ENCODE data around the gene ZNF268. TPM values are rescaled to one million over a fixed set of nuclear protein-coding genes. Genes with fewer than 3 reads are reported as not detected.

The ZNF268 gene
- total and polyA plus RNA-seq, 9 donors: 6.3 to 35.5 (median 23.2) TPM

DNA sequence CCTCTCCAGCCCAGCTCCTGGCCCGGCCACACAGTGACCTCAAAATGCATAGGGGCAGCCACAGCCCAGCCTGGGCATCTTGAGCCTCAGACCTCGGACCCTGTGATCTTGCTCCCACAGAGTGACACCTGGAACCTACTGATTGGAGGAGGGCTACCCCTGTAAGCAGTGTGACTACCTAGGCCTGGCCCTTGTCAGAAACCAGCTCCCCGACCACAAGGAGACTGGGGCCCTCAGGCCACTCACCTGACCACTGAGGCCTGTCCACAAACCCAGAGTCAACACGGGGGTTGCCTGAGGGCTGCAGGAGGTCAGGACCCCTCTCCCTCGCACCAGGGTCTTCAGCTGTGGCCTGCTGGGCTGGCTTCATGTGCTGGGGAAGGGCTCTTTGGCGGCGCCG lies 45.4 kb downstream of the ZNF268 start:
- Histone ChIP-seq H3K27ac (no peak overlapping the region), H3K4me1 (ENCODE audit: insufficient read depth) (no peaks in the 10 kb centered on the region), H3K4me3 (no peak overlapping the region), H3K27me3 (no peaks in the 10 kb centered on the region), H3K9me3 (no peaks in the 10 kb centered on the region), H3K36me3 (no peaks in the 10 kb centered on the region)
- no peak for DNase-seq
- intact Hi-C loops (cut with DNase I): no loop called here
- WGBS, 3 donors: 66 to 86% (median 78%) methylated on average over 8 of the region's 8 CpGs
- TF ChIP-seq, protein P1, sequence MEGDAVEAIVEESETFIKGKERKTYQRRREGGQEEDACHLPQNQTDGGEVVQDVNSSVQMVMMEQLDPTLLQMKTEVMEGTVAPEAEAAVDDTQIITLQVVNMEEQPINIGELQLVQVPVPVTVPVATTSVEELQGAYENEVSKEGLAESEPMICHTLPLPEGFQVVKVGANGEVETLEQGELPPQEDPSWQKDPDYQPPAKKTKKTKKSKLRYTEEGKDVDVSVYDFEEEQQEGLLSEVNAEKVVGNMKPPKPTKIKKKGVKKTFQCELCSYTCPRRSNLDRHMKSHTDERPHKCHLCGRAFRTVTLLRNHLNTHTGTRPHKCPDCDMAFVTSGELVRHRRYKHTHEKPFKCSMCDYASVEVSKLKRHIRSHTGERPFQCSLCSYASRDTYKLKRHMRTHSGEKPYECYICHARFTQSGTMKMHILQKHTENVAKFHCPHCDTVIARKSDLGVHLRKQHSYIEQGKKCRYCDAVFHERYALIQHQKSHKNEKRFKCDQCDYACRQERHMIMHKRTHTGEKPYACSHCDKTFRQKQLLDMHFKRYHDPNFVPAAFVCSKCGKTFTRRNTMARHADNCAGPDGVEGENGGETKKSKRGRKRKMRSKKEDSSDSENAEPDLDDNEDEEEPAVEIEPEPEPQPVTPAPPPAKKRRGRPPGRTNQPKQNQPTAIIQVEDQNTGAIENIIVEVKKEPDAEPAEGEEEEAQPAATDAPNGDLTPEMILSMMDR (IDR thresholded peaks at IDR 0.05): no peak
- TF ChIP-seq POLR2A (IDR thresholded peaks at IDR 0.05) (no peak), EP300 (IDR thresholded peaks at IDR 0.05) (no peak)

DNA sequence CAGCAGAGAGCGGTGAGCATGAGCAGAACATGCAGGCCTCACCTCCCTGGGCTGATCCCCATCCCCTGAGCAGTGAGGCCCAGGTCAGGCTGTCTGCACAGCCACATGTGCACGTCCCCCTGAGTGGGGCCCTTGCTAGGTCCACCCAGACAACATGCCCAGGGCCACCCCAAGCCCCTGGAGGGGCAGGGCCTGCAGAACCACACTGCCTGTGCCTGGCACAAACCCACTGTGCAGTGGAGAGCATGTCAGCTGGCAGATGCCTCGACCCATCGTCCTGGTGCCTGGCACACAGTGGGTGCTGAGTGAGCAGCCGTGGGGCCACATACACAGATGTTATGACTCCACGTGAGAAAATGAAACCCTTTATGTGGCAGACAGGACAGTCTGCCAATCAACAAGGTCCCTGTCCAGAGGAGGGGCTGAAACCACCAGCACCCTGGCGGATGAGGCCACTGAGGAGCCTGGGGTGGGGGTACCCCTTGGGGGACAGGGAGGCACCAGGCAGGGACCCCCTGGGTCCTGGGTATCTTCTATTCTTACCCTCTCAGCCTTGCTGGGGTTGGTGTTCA lies 46.1 kb downstream of the ZNF268 start:
- TF ChIP-seq EP300 (IDR thresholded peaks at IDR 0.05) (no peak), POLR2A (IDR thresholded peaks at IDR 0.05) (no peak)
- TF ChIP-seq, protein P1 (IDR thresholded peaks at IDR 0.05): no peak
- no peak overlapping the region for H3K27ac ChIP-seq
- 69 to 91% (median 70%) methylated on average over 5 to 7 of the region's 7 CpGs for WGBS, 3 donors
- H3K36me3 ChIP-seq: no peaks in the 10 kb centered on the region
- intact Hi-C loops (cut with DNase I): no loop called here
- H3K4me1 ChIP-seq (ENCODE audit: insufficient read depth): no peaks in the 10 kb centered on the region
- no peaks in the 10 kb centered on the region for H3K9me3 ChIP-seq
- DNase-seq: no peak
- no peaks in the 10 kb centered on the region for H3K27me3 ChIP-seq
- no peak overlapping the region for H3K4me3 ChIP-seq

DNA sequence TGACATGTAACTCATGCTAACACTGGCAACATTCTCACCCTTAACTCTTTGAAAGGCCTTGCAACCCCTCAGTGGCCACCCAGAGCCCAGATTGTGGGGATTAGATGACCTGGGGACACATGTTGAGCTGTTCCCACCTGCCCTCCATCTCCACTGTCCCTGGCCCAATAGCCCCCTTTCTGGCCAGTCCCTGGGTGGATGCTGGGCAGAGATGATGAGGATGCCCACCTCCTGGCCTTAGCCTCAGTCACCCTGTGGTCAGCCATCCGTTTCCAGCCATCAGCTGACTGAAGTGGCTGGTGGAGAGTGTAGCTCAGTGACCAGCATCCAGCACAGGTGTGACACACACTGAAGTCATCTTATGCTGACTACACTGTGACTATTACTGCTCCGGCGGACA lies 49.7 kb downstream of the ZNF268 start:
- Histone ChIP-seq H3K36me3 (no peaks in the 10 kb centered on the region), H3K27ac (no peak overlapping the region), H3K4me1 (ENCODE audit: insufficient read depth) (no peaks in the 10 kb centered on the region), H3K4me3 (no peak overlapping the region), H3K27me3 (no peaks in the 10 kb centered on the region), H3K9me3 (no peaks in the 10 kb centered on the region)
- intact Hi-C loops (cut with DNase I): no loop called here
- TF ChIP-seq EP300 (IDR thresholded peaks at IDR 0.05): no peak
- 69 to 78% (median 74%) methylated on average over 3 of the region's 3 CpGs for WGBS, 3 donors
- DNase-seq: no peak

DNA sequence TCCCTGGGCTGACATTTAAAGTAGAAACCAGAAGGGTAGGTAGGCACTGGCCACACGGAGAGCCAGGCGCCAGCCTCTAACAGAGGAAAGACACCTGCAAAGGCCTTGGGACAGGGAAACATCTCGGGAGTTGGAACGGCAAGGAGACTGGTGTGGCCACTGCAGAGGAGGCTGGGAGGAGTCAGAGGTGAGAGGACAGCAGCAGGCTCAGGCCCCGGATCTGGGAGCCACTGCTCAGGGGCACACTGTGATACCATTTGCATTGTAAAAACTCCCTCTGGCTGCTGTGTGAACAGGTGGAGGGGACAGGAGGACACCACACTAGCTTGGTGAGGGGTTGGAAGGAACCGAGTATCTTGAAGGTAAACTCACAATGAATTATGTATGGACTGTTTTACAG lies 51.7 kb downstream of the ZNF268 start:
- Histone ChIP-seq H3K4me1 (ENCODE audit: insufficient read depth) (no peaks in the 10 kb centered on the region), H3K4me3 (no peak overlapping the region), H3K27me3 (no peaks in the 10 kb centered on the region), H3K27ac (no peak overlapping the region), H3K9me3 (no peaks in the 10 kb centered on the region), H3K36me3 (no peaks in the 10 kb centered on the region)
- no peak for TF ChIP-seq EP300 (IDR thresholded peaks at IDR 0.05)
- no peak for TF ChIP-seq POLR2A (IDR thresholded peaks at IDR 0.05)
- TF ChIP-seq, protein P1 (IDR thresholded peaks at IDR 0.05): no peak
- DNase-seq: no peak
- 73 to 83% (median 78%) methylated on average over 6 of the region's 6 CpGs for WGBS, 3 donors
- intact Hi-C loops (cut with DNase I): no loop called here

DNA sequence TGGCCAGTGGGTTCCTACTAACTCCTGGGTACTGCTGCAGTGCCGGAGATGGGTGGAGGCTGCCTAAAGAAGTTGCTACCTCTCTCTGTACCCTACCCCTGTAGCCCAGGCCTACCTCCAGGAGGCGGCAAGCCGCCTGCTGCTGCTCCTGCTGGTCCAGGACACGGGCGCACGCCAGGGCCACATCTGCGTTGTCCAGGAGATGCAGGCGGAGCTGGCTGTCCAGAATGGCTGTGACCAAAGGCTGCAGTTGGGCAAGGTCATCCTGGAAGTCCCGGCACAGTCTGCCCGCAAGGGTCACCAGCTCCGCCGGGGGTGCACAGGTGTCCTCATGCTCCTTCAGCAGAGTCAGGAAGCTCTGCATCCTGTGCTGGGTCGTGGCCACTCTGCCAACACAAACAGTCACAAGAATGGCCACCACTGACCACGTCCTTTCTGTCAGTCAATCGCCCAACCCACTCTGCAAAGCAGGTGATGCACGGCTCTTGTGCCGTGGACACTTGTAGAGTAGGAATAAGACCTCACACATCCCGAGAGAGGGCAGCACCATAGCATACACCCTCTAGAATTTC lies 52.8 kb downstream of the ZNF268 start:
- Histone ChIP-seq H3K36me3 (no peaks in the 10 kb centered on the region), H3K9me3 (no peaks in the 10 kb centered on the region)
- intact Hi-C loops (cut with DNase I): no loop called here

More for the DNA sequence above, 52.8 kb downstream of the ZNF268 start:
- no peaks in the 10 kb centered on the region for H3K4me1 ChIP-seq (ENCODE audit: insufficient read depth)
- DNase-seq: no peak
- no peak overlapping the region for H3K27ac ChIP-seq
- no peak for TF ChIP-seq POLR2A (IDR thresholded peaks at IDR 0.05)
- TF ChIP-seq, protein P1 (IDR thresholded peaks at IDR 0.05): no peak
- TF ChIP-seq EP300 (IDR thresholded peaks at IDR 0.05): no peak
- H3K27me3 ChIP-seq: no peaks in the 10 kb centered on the region
- H3K4me3 ChIP-seq: no peak overlapping the region
- 83 to 92% (median 89%) methylated on average over 18 of the region's 18 CpGs for WGBS, 3 donors
